Measurements from ENCODE around the gene HINT3.
A peak's percentile ranks its signal among the peaks of the same experiment; 100 is the strongest.

The HINT3 gene

GRCh38 chr6:125984311-125984710 is 27.7 kb downstream of the HINT3 start:
- Mint-ChIP-seq H3K4me3 (no peak overlapping the region), H3K4me1 (peaks cover 6% of the 10 kb centered on the region), H3K9me3 (no peaks in the 10 kb centered on the region), H3K36me3 (no peaks in the 10 kb centered on the region), H3K27ac (no peak overlapping the region), H3K27me3 (no peaks in the 10 kb centered on the region)
- DNase-seq: no peak
- CTCF ChIA-PET: interaction anchor here (0.8 to 1.2 kb wide), 2 partner anchors 11 to 31 kb away, joined by 3 read pairs; no protein-coding TSS in a partner anchor

DNA sequence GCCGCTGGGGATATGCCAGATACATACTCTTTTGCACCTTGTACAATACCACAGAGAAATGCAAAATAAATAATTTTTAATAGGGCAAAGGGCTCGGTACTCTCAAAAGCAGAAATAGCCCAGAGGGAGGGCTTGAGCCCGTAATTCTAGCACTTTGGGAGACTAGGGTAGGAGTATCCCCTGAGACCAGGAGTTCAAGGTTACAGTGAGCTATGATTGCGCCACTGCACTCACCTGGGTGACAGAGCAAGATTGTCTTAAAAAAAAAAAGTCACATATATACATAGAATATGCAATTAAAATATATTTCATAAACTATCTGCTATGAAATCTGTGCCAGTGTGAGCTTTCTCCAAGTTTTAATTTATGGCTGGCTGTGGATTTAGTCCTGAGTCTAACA is 29.0 kb downstream of the HINT3 start:
- peaks cover 13% of the 10 kb centered on the region for H3K4me1 Mint-ChIP-seq
- H3K36me3 Mint-ChIP-seq: no peaks in the 10 kb centered on the region
- no peak overlapping the region for H3K27ac Mint-ChIP-seq
- no peak for DNase-seq
- CTCF ChIA-PET: interaction anchor here (1.0 to 2.8 kb wide), 5 partner anchors 11 to 194 kb away, joined by 3 to 20 read pairs (median 5); partner anchors contain the start of genes HINT3 and NCOA7
- no peaks in the 10 kb centered on the region for H3K27me3 Mint-ChIP-seq
- H3K4me3 Mint-ChIP-seq: peak overlapping the region; percentile 35
- H3K9me3 Mint-ChIP-seq: no peaks in the 10 kb centered on the region

GRCh38 chr6:125985979-125986300 is 29.4 kb downstream of the HINT3 start:
- CTCF ChIA-PET: interaction anchor here (1.3 to 2.8 kb wide), 5 partner anchors 9 to 195 kb away, joined by 5 to 20 read pairs (median 9); partner anchors contain the start of genes HINT3 and NCOA7
- Mint-ChIP-seq H3K36me3 (no peaks in the 10 kb centered on the region), H3K4me3 (no peak overlapping the region), H3K9me3 (no peaks in the 10 kb centered on the region), H3K27me3 (no peaks in the 10 kb centered on the region), H3K27ac (no peak overlapping the region), H3K4me1 (peaks cover 13% of the 10 kb centered on the region)
- no peak for DNase-seq

GRCh38 chr6:125986301-125987025 is 29.9 kb downstream of the HINT3 start, which contains the start of gene TRMT11:
Gene TRMT11 (plus strand): TSS chr6:125986540. CDS start chr6:125986551, 11 bp downstream.
- H3K4me3 Mint-ChIP-seq: peak within 1 kb of the TSS; percentile 35
- CTCF ChIA-PET: interaction anchor here (0.8 to 2.8 kb wide), 7 partner anchors 9 to 195 kb away, joined by 3 to 20 read pairs (median 6); partner anchors contain the start of genes HINT3 and NCOA7

GRCh38 chr6:125987026-125987617 is 30.6 kb downstream of the HINT3 start:
- CTCF ChIA-PET: interaction anchor here (0.8 to 2.8 kb wide), 6 partner anchors 8 to 196 kb away, joined by 3 to 20 read pairs (median 8); partner anchors contain the start of genes HINT3 and NCOA7
- Mint-ChIP-seq H3K4me3 (no peak overlapping the region), H3K9me3 (no peaks in the 10 kb centered on the region), H3K27me3 (no peaks in the 10 kb centered on the region), H3K27ac (no peak overlapping the region), H3K36me3 (no peaks in the 10 kb centered on the region), H3K4me1 (peaks cover 13% of the 10 kb centered on the region)
- no peak for DNase-seq

More at GRCh38 chr6:125986301-125987025, 29.9 kb downstream of the HINT3 start, which contains the start of gene TRMT11:
- Mint-ChIP-seq H3K27ac (no peak within 1 kb of the TSS), H3K27me3 (no peaks in the 10 kb centered on the region), H3K9me3 (no peaks in the 10 kb centered on the region), H3K4me1 (peaks cover 13% of the 10 kb centered on the region), H3K36me3 (no peaks in the 10 kb centered on the region)
- DNase-seq: peak; percentile 86

GRCh38 chr6:125988280-125988679 is 31.7 kb downstream of the HINT3 start:
- CTCF ChIA-PET: interaction anchor here (1.0 kb wide), 1 partner anchor 32 kb away, joined by 3 read pairs; the partner anchor contains the start of gene HINT3
- Mint-ChIP-seq H3K4me1 (peaks cover 13% of the 10 kb centered on the region), H3K4me3 (no peak overlapping the region), H3K9me3 (no peaks in the 10 kb centered on the region), H3K27ac (no peak overlapping the region), H3K36me3 (no peaks in the 10 kb centered on the region), H3K27me3 (no peaks in the 10 kb centered on the region)
- DNase-seq: no peak

DNA sequence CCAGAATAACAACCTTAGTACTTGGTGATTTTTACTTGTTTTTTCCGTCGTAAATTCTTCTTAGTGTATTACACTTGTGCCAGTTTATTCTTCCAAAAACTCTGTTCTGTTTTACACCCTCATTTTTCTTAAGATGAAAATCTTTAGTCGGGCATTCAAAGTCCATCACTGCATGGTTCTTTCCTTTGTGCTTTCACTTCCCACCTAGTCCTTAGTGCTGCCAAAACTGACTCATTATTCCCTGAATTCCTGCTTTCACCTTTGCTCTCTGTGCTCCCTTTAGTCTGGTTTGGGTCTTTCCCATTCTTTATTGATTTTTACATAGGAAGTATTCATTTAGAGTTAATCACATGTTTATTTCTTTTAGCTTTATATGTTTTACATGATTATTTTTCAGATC is 33.1 kb downstream of the HINT3 start:
- Mint-ChIP-seq H3K27me3 (no peaks in the 10 kb centered on the region), H3K27ac (peak overlapping the region; percentile 29), H3K9me3 (no peaks in the 10 kb centered on the region), H3K4me3 (no peak overlapping the region), H3K4me1 (peaks cover 13% of the 10 kb centered on the region), H3K36me3 (no peaks in the 10 kb centered on the region)
- DNase-seq: no peak
- CTCF ChIA-PET: interaction anchor here (0.8 to 1.3 kb wide), 2 partner anchors 15 to 351 kb away, joined by 4 read pairs; partner anchors contain the start of gene CENPW

- H3K27ac Mint-ChIP-seq: no peak overlapping the region
- no peaks in the 10 kb centered on the region for H3K27me3 Mint-ChIP-seq
- H3K9me3 Mint-ChIP-seq: no peaks in the 10 kb centered on the region
- no peak overlapping the region for H3K4me3 Mint-ChIP-seq
- peaks cover 14% of the 10 kb centered on the region for H3K4me1 Mint-ChIP-seq
- CTCF ChIA-PET: interaction anchor here (1.1 to 2.6 kb wide), 5 partner anchors 17 to 370 kb away, joined by 3 to 6 read pairs (median 3); partner anchors contain the start of genes HINT3 and NCOA7
- DNase-seq: no peak
- H3K36me3 Mint-ChIP-seq: no peaks in the 10 kb centered on the region
These were observed 35.1 kb downstream of the HINT3 start for GRCh38 chr6:125991653-125992052.

GRCh38 chr6:125994670-125995488 is 38.3 kb downstream of the HINT3 start:
- Mint-ChIP-seq H3K9me3 (no peaks in the 10 kb centered on the region), H3K4me3 (no peak overlapping the region), H3K4me1 (peaks cover 7% of the 10 kb centered on the region), H3K27ac (no peak overlapping the region), H3K27me3 (no peaks in the 10 kb centered on the region), H3K36me3 (peaks cover 9% of the 10 kb centered on the region)
- DNase-seq: no peak
- CTCF ChIA-PET: interaction anchor here (0.7 to 2.1 kb wide), 14 partner anchors 8 to 820 kb away, joined by 3 to 10 read pairs (median 4); partner anchors contain the start of gene TRMT11

- DNase-seq: peak; percentile 76
- H3K9me3 Mint-ChIP-seq: no peaks in the 10 kb centered on the region
- H3K4me1 Mint-ChIP-seq: peaks cover 6% of the 10 kb centered on the region
- H3K27me3 Mint-ChIP-seq: no peaks in the 10 kb centered on the region
- no peak overlapping the region for H3K27ac Mint-ChIP-seq
- CTCF ChIA-PET: interaction anchor here (0.6 to 2.1 kb wide), 15 partner anchors 8 to 334 kb away, joined by 3 to 10 read pairs (median 4); partner anchors contain the start of gene TRMT11
- peak overlapping the region; percentile 36 for H3K4me3 Mint-ChIP-seq
- H3K36me3 Mint-ChIP-seq: peaks cover 16% of the 10 kb centered on the region
These were observed 39.5 kb downstream of the HINT3 start for GRCh38 chr6:125995972-125996580.

GRCh38 chr6:126002755-126003679 is 46.4 kb downstream of the HINT3 start:
- H3K27me3 Mint-ChIP-seq: no peaks in the 10 kb centered on the region
- peak overlapping the region; percentile 22 for H3K4me3 Mint-ChIP-seq
- peaks cover 37% of the 10 kb centered on the region for H3K36me3 Mint-ChIP-seq

DNA sequence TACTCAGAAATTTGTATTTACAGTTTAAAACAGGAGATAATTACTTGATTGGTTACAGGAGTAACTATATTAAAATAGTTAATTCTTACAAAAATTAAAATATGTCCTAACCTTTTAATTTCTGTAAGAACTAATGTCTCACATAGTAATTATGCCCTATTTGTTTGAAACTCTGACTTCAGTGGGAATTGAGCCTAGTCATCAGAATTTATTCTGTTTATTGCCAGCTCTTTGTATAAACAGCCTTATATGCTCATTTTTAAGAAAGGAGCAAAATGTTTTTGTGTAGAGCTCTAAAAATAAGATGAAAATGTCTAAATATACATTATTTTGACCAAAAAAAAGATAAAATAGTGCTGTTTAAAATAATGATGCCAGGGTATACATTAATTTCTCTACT is 51.2 kb downstream of the HINT3 start:
- no peak for DNase-seq
- Mint-ChIP-seq H3K27ac (no peak overlapping the region), H3K4me1 (peaks cover 9% of the 10 kb centered on the region), H3K4me3 (no peak overlapping the region), H3K27me3 (no peaks in the 10 kb centered on the region), H3K36me3 (peaks cover 30% of the 10 kb centered on the region), H3K9me3 (no peaks in the 10 kb centered on the region)
- CTCF ChIA-PET: interaction anchor here (0.7 to 1.0 kb wide), 2 partner anchors 12 to 21 kb away, joined by 3 read pairs; no protein-coding TSS in a partner anchor

More at GRCh38 chr6:126002755-126003679, 46.4 kb downstream of the HINT3 start:
- no peak for DNase-seq
- Mint-ChIP-seq H3K27ac (peak overlapping the region; percentile 74), H3K4me1 (peaks cover 18% of the 10 kb centered on the region), H3K9me3 (no peaks in the 10 kb centered on the region)
- CTCF ChIA-PET: interaction anchor here (0.6 to 1.1 kb wide), 5 partner anchors 8 to 1188 kb away, joined by 3 to 4 read pairs (median 3); no protein-coding TSS in a partner anchor

Measured in activated naive CD4-positive, alpha-beta T cell treated with anti-CD3 and anti-CD28 coated beads, Interleukin-2, amount 10 ng/mL, durations not matched to agents 7 days and 5 days (primary cell).